ENCODE results near the gene CAVIN1.
"Not testable (repeated sequence)": the region's sequence is repeated elsewhere in the genome, so short reads cannot be mapped to it uniquely, and the experiment has no call there.

DNA sequence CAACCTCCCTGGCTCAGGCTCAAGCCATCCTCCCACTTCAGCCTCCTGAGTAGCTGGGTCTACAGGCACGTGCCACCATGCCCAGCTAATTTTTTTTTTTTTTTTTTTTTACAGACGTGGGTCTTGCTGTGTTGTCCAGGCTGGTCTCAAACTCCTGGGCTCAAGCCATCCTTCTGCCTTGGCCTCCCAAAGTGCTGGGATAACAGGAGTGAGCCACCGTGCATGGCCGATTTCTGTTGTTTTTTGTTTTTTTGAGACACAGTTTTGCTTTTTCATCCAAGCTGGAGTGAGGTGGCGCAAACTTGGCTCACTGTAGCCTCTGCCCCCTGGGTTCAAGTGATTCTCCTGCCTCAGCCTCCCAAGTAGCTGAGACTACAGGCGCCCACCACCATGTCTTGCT lies 31.9 kb upstream of the CAVIN1 start:
- TF ChIP-seq, protein P1, sequence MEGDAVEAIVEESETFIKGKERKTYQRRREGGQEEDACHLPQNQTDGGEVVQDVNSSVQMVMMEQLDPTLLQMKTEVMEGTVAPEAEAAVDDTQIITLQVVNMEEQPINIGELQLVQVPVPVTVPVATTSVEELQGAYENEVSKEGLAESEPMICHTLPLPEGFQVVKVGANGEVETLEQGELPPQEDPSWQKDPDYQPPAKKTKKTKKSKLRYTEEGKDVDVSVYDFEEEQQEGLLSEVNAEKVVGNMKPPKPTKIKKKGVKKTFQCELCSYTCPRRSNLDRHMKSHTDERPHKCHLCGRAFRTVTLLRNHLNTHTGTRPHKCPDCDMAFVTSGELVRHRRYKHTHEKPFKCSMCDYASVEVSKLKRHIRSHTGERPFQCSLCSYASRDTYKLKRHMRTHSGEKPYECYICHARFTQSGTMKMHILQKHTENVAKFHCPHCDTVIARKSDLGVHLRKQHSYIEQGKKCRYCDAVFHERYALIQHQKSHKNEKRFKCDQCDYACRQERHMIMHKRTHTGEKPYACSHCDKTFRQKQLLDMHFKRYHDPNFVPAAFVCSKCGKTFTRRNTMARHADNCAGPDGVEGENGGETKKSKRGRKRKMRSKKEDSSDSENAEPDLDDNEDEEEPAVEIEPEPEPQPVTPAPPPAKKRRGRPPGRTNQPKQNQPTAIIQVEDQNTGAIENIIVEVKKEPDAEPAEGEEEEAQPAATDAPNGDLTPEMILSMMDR (IDR thresholded peaks at IDR 0.05) = not testable (repeated sequence)
- not testable (repeated sequence) for TF ChIP-seq EZH2, EZH2phosphoT487 (IDR thresholded peaks at IDR 0.05)

Measured in neural progenitor cell (in vitro differentiated cells).